Measurements from ENCODE around the gene ZNF787. TPM values are rescaled to one million over a fixed set of nuclear protein-coding genes. Genes with fewer than 3 reads are reported as not detected.
A peak's percentile ranks its signal among the peaks of the same experiment; 100 is the strongest.

ZNF787 gene
- total RNA-seq, 2 donors from 2014 or later: 13.4 to 18.7 TPM

DNA sequence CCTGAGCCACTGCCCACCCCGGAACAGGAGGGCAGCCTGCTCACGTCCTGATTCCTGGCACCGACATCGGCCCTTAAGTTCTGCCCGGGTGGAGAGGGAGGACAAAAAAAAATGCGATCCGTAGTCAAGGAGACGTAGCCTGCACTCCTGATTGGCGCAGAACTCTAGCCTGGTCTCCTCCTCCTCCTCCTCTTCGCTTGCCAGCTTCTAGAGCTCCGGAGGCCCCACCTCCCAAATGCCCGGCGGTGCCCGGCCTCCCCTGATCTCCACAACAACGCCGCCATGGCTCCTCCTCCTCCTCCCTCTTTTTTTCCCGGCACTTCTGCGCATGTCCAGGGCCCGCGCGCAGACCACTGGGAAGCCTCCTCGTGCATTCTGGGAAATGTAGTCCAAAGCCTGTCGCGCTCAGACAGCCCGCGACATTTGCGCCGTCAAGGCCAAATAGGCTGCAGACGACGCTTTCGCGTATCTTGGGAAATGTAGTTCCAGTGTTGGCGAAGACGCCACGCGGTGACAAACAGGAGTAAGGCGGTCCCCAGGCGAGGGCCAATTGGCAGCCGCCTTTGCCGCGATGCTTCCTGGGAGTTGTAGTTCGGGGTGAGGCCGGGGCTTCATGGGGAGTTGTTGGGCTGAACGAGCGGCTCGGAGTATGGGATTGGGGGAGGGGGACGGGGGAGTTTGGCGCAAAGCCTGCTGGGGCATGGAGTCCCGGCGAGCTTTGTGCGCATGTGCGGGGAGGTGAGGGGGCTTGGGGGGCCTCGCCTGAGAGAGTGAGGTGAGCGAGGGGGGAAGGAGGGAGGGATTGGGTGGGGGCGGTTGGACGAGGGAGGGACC, 19.7 kb upstream of the ZNF787 start, which contains the start of gene ZNF444:
ZNF444 (plus strand) TSS at position 705 of the 834 bp plus-strand sequence. CDS start 5,625 bp downstream, outside the sequence.
- DNase-seq (ENCODE audit: low spot score): peak; percentile 97
- TF ChIP-seq, protein P1, sequence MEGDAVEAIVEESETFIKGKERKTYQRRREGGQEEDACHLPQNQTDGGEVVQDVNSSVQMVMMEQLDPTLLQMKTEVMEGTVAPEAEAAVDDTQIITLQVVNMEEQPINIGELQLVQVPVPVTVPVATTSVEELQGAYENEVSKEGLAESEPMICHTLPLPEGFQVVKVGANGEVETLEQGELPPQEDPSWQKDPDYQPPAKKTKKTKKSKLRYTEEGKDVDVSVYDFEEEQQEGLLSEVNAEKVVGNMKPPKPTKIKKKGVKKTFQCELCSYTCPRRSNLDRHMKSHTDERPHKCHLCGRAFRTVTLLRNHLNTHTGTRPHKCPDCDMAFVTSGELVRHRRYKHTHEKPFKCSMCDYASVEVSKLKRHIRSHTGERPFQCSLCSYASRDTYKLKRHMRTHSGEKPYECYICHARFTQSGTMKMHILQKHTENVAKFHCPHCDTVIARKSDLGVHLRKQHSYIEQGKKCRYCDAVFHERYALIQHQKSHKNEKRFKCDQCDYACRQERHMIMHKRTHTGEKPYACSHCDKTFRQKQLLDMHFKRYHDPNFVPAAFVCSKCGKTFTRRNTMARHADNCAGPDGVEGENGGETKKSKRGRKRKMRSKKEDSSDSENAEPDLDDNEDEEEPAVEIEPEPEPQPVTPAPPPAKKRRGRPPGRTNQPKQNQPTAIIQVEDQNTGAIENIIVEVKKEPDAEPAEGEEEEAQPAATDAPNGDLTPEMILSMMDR (IDR thresholded peaks at IDR 0.05): no peak
- Histone ChIP-seq H3K9me3 (no peaks in the 10 kb centered on the region), H3K27me3 (replicated peaks; ENCODE audit: insufficient read depth) (no peaks in the 10 kb centered on the region), H3K27ac (peak within 1 kb of the TSS; percentile 85 to 90), H3K4me1 (ENCODE audit: control insufficient read depth in 1 of 2, low read depth in 2 of 2) (peaks cover 11 to 23% of the 10 kb centered on the region in 2 donors), H3K36me3 (no peaks in the 10 kb centered on the region), H3K4me3 (peak within 1 kb of the TSS; percentile 79)
- ATAC-seq (ENCODE audit: insufficient number of reproducible peaks, low FRiP score, low read depth): peak; percentile 100

DNA sequence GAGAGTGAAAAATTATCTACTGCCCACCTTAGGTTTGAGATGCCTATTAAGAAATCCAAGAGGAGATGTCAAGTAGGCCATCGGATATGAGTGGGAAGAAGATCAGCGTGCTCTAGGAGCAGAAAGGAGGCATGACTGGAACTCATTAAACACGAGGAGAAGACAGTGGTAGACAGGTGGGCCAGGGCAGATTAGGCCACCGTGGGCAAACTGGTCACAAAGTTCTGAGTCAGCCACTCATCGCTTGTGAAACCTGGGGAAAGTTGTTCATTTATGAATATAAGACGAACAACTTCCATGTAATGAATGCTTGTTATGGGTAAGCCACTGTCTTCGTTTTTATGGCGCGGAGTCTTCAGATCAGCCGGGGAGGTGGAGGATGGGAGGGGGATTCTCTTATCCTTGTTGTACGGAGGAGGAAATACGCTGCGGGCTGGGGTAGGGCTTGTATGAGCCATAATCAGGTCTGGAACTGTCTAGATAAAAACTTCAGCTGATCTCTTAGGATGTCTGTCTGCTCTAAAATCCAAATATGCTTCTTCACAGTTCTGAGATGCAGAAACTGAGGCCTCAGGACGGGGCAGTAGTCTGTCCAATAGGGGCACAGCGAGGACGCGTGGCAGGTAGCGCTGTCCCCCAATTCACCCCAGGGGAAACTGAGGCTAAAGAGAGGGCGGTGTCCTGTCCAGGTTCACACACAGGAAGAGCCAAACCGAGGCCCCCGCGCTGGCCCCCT, 18.9 kb upstream of the ZNF787 start:
- no peak for ATAC-seq (ENCODE audit: insufficient number of reproducible peaks, low FRiP score, low read depth)
- Histone ChIP-seq H3K4me3 (peak overlapping the region; percentile 79), H3K27me3 (replicated peaks; ENCODE audit: insufficient read depth) (no peaks in the 10 kb centered on the region), H3K27ac (peak overlapping the region; percentile 85 to 90), H3K4me1 (ENCODE audit: control insufficient read depth in 1 of 2, low read depth in 2 of 2) (peaks cover 11 to 23% of the 10 kb centered on the region in 2 donors), H3K36me3 (no peaks in the 10 kb centered on the region), H3K9me3 (no peaks in the 10 kb centered on the region)
- DNase-seq (ENCODE audit: low spot score): no peak
- TF ChIP-seq, protein P1 (IDR thresholded peaks at IDR 0.05): no peak

DNA sequence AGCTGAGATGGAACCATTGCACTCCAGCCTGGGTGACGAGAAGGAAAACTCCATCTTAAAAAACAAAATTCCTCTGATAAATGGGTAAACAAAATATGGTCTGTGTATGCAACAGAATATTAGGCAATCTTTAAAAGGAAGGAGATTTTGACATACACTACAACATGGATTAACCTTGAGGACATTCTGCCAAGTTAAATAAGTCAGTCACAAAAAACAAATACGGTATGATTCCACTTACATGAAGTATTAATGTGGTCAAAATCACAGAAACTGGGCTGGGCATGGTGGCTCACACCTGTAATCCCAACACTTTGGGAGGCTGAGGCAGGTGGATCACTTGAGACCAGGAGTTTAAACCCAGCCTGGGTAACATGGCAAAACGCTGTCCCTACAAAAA, 17.0 kb upstream of the ZNF787 start:
- TF ChIP-seq, protein P1 (IDR thresholded peaks at IDR 0.05): no peak

DNA sequence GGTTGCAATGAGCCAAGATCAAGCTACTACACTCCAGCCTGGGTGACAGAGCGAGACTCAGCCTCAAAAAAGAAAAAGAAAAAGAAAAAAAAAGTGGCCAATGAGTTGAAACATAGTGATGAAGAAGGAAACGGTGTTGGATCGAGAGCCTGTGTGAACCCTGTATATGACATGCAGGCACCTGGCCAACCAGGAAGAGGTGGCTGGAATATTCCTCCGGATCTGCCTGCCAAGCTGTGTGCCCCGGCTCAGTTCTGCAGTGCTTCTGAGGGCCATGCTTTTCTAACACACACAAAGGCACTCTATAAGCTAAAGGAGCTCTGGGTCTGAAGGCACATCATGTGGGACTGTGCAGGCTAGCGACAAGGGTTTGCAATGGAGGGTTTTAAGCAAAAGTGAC, 16.3 kb upstream of the ZNF787 start:
- H3K4me3 ChIP-seq: no peak overlapping the region
- ATAC-seq (ENCODE audit: insufficient number of reproducible peaks, low FRiP score, low read depth): no peak
- H3K9me3 ChIP-seq: no peaks in the 10 kb centered on the region
- no peaks in the 10 kb centered on the region for H3K27me3 ChIP-seq (replicated peaks; ENCODE audit: insufficient read depth)
- TF ChIP-seq, protein P1 (IDR thresholded peaks at IDR 0.05): no peak
- peaks cover 11 to 23% of the 10 kb centered on the region in 2 donors for H3K4me1 ChIP-seq (ENCODE audit: control insufficient read depth in 1 of 2, low read depth in 2 of 2)
- no peaks in the 10 kb centered on the region for H3K36me3 ChIP-seq
- no peak overlapping the region for H3K27ac ChIP-seq
- DNase-seq (ENCODE audit: low spot score): no peak

More for the DNA sequence above, 17.0 kb upstream of the ZNF787 start:
- Histone ChIP-seq H3K9me3 (no peaks in the 10 kb centered on the region), H3K27ac (no peak overlapping the region), H3K27me3 (replicated peaks; ENCODE audit: insufficient read depth) (no peaks in the 10 kb centered on the region), H3K36me3 (no peaks in the 10 kb centered on the region), H3K4me1 (ENCODE audit: control insufficient read depth in 1 of 2, low read depth in 2 of 2) (peaks cover 11 to 24% of the 10 kb centered on the region in 2 donors), H3K4me3 (no peak overlapping the region)
- DNase-seq (ENCODE audit: low spot score): no peak
- no peak for ATAC-seq (ENCODE audit: insufficient number of reproducible peaks, low FRiP score, low read depth)

DNA sequence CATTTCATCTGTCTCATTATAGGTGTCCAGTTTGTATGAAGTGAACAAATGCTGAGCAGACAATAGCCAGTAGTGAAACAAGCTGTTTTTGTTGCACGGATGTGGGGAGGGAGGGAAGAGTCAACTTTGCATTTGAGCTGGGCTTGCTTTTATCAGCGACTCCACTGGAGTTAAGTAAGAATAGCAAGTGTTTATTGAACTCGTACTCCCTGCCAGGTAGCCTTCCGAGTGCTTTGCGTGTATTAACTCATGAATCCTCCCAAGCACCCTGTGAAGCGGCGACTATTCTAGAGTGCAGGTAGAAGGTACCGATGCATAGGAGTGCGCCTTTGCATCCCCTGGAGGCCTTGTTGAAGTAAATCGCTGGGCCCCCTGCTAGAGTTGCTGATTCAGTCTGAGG, 15.3 kb upstream of the ZNF787 start:
- TF ChIP-seq, protein P1 (IDR thresholded peaks at IDR 0.05): no peak
- H3K4me3 ChIP-seq: no peak overlapping the region
- no peak overlapping the region for H3K27ac ChIP-seq
- H3K4me1 ChIP-seq (ENCODE audit: control insufficient read depth in 1 of 2, low read depth in 2 of 2): peaks cover 7 to 25% of the 10 kb centered on the region in 2 donors
- ATAC-seq (ENCODE audit: insufficient number of reproducible peaks, low FRiP score, low read depth) (no peak), DNase-seq (ENCODE audit: low spot score) (no peak)
- no peaks in the 10 kb centered on the region for H3K27me3 ChIP-seq (replicated peaks; ENCODE audit: insufficient read depth)
- H3K9me3 ChIP-seq: no peaks in the 10 kb centered on the region
- H3K36me3 ChIP-seq: no peaks in the 10 kb centered on the region

Measured in thoracic aorta (tissue), 2 donors.